OCI-LY3 (cell line): ENCODE results near the gene PNMT.

Experiments used
- H2AFZ ChIP-seq: fragments of 200-600, 300-600 bp; shearing (Covaris generic); 2 replicates; pipeline ENCODE4 v1.6.0; 2014; ENCODE audit warnings: antibody characterized with exemption, low read depth, low read length
- H3K27ac ChIP-seq: fragments of 200-600, 300-600 bp; sonication (generic); 2 replicates; pipeline ENCODE4 v1.5.1; 2014; ENCODE audit warnings: mild to moderate bottlenecking, low read length, moderate library complexity, mixed read lengths
- H3K27me3 ChIP-seq: fragments of 200-600, 300-600 bp; sonication (generic); 2 replicates; pipeline ENCODE4 v1.6.1; 2014; ENCODE audit warnings: low read depth, low read length, mixed read lengths
- H3K36me3 ChIP-seq: fragments of 200-600, 300-600 bp; sonication (generic); replicated peaks from 2 replicates; pipeline ENCODE3; 2014; ENCODE audit warnings: low read depth, low read length, mixed read lengths
- H3K4me1 ChIP-seq: fragments of 300-600, 200-600 bp; sonication (generic); 2 replicates; pipeline ENCODE4 v1.6.1; 2014; ENCODE audit warnings: low read length, mixed read lengths
- H3K4me2 ChIP-seq: fragments of 200-600, 300-600 bp; sonication (generic); 2 replicates; pipeline ENCODE4 v1.6.1; 2014; ENCODE audit warnings: low read length, mixed read lengths
- H3K4me3 ChIP-seq: fragments of 300-600, 200-600 bp; sonication (generic); 2 replicates; pipeline ENCODE4 v1.5.1; 2014; ENCODE audit warnings: antibody characterized with exemption, mild to moderate bottlenecking, low read length, moderate library complexity
- H3K79me2 ChIP-seq: fragments of 300-600, 200-600 bp; shearing (Covaris generic); 2 replicates; pipeline ENCODE4 v1.6.1; 2014; ENCODE audit warnings: mild to moderate bottlenecking, low read length, mixed read lengths
- H3K9ac ChIP-seq: fragments of 300-600, 200-600 bp; shearing (Covaris generic); 2 replicates; pipeline ENCODE4 v1.6.0; 2014; ENCODE audit warnings: mild to moderate bottlenecking, low read length, moderate library complexity
- H3K9me3 ChIP-seq: fragments of 200-600, 300-600 bp; shearing (Covaris generic); 2 replicates; pipeline ENCODE4 v1.6.1; 2014; ENCODE audit warnings: low read length, mixed read lengths; ENCODE audit not compliant: insufficient read depth
- H4K20me1 ChIP-seq: fragments of 200-600, 300-600 bp; sonication (generic); 2 replicates; pipeline ENCODE4 v1.6.1; 2016; ENCODE audit warnings: low read length, mixed read lengths; ENCODE audit not compliant: insufficient read depth
- CTCF ChIP-seq: fragments of 200-600, 300-600 bp; sonication (generic); IDR thresholded peaks from 2 replicates; pipeline ENCODE4 v1.5.1; 2014; ENCODE audit warnings: antibody characterized with exemption, low read length, low read depth
- EZH2phosphoT487 ChIP-seq: fragments of 200-600 bp; shearing (Covaris generic); IDR thresholded peaks from 2 replicates; pipeline ENCODE4 v1.6.1; 2018; ENCODE audit warnings: antibody characterized with exemption, mixed run types, low read depth

The PNMT gene

GRCh38 chr17:39700148-39700987 is 32.1 kb downstream of the PNMT start:
- no peak overlapping the region for H3K9ac ChIP-seq
- H3K36me3 ChIP-seq: no peaks in the 10 kb centered on the region
- H3K4me1 ChIP-seq: peaks cover 9% of the 10 kb centered on the region
- H3K9me3 ChIP-seq: no peaks in the 10 kb centered on the region
- no peaks in the 10 kb centered on the region for H3K27me3 ChIP-seq
- H2AFZ ChIP-seq: no peak overlapping the region
- no peaks in the 10 kb centered on the region for H3K79me2 ChIP-seq
- H3K27ac ChIP-seq: no peak overlapping the region
- TF ChIP-seq EZH2phosphoT487 (no peak), CTCF (no peak)
- no peak overlapping the region for H3K4me2 ChIP-seq
- no peaks in the 10 kb centered on the region for H4K20me1 ChIP-seq
- no peak overlapping the region for H3K4me3 ChIP-seq

DNA sequence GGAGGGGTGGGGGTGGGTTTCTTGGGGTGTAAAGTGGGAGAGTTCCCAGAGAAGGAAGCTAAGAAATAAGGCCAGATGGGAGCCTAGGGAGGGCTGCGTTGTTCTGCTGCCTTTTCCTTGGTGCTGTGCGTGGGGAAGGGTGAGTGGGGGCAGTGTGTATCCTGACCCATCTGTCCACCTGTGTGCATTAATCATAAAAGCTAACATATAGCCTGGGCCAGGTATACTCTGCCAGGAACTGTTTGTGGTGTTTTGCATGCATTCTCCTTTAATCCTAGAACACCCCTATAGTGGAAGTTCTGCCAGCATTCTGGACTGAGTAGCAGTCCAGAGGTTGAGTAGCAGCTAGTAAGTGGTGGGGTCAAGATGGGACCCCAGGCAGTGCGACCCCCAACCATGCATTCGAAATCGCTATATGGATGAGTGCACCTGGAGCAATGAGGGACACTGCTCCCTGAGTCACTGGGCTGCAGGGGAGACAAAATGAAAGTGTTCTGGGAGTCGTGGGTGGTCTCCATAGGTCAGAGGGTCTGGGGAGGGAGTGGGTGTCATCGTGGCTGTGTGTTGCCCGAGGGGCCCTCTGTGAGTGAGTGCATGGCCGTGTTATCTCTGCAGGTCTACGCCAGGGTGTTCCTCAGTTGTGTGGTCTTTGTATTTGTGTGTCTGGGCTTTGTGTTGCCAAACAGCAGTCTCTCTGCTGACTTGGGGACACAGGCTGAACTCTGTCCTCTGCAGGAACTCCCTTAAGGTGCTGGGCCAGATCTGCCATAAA is 32.9 kb downstream of the PNMT start:
- Histone ChIP-seq H3K4me1 (peaks cover 9% of the 10 kb centered on the region), H3K27me3 (no peaks in the 10 kb centered on the region)

DNA sequence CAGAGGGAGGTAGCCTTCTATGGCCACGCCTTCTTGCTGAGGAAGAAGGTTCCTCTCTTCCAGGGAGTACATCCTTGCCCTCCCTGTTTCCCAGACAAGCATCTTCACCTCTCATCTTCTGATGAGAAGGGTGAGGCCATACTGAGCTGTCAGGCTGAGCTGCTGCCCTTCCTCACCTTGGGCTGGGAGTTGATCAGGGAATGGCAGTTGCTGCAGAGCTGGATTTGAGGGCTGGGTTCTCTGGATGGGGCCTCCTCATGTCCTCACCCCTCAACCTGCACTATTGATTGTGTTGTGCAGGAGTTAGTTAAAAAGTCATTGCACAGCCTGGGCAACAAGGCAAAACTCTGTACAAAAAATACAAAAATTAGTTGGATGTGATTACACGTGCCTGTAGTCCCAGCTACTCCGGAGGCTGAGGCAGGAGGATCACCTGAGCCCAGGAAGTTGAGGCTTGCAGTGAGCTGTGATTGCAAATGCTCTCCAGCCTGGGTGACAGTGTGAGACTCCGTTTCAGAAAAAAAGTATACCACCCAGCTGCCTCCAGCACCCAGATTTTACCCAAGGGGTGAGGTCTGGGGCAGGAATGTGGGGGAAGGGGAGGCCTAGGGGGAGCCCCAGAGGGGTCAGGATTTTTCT is 33.6 kb downstream of the PNMT start:
- Histone ChIP-seq H3K4me2 (no peak overlapping the region), H3K9me3 (no peaks in the 10 kb centered on the region), H3K4me1 (peaks cover 9% of the 10 kb centered on the region), H3K9ac (no peak overlapping the region), H3K36me3 (no peaks in the 10 kb centered on the region), H4K20me1 (no peaks in the 10 kb centered on the region), H3K79me2 (no peaks in the 10 kb centered on the region), H3K27ac (no peak overlapping the region), H3K4me3 (no peak overlapping the region), H3K27me3 (no peaks in the 10 kb centered on the region), H2AFZ (no peak overlapping the region)
- TF ChIP-seq CTCF: no peak

More for the DNA sequence above, 32.9 kb downstream of the PNMT start:
- no peaks in the 10 kb centered on the region for H3K9me3 ChIP-seq
- H4K20me1 ChIP-seq: no peaks in the 10 kb centered on the region
- H3K79me2 ChIP-seq: no peaks in the 10 kb centered on the region
- no peak overlapping the region for H2AFZ ChIP-seq
- no peak overlapping the region for H3K4me3 ChIP-seq
- no peak overlapping the region for H3K27ac ChIP-seq
- no peak overlapping the region for H3K4me2 ChIP-seq
- H3K36me3 ChIP-seq: no peaks in the 10 kb centered on the region
- H3K9ac ChIP-seq: no peak overlapping the region
- TF ChIP-seq EZH2phosphoT487 (no peak), CTCF (no peak)
